ENCODE measurements around the gene PRCC. TPM values are rescaled to one million over a fixed set of nuclear protein-coding genes. Genes with fewer than 3 reads are reported as not detected.

Gene PRCC
- total and polyA plus RNA-seq, 2 of the 8 experiments (the other 6 are each of a cell fraction or from before 2014, with no cell fraction given), result 95.2 to 115 TPM

GRCh38 chr1:156721535-156721934 is 45.8 kb upstream of the PRCC start:
- CTCF ChIA-PET (ENCODE audit: partially characterized antibody), result interaction anchor here (0.6 to 65.2 kb wide), 11 partner anchors 34 to 1831 kb away, joined by 3 to 4284 read pairs (median 3); partner anchors contain the start of genes CRABP2, NES and NTRK1
- no peak overlapping the region for H3K27ac ChIP-seq (ENCODE audit: low read depth, low read length)
- no peak overlapping the region for H4K91ac ChIP-seq (replicated peaks; ENCODE audit: insufficient read length, low read length)
- FAIRE-seq (no peak), DNase-seq (ENCODE audit: low read depth in 1 of 2, low spot score in 2 of 2) (no peak)
- H2AFZ ChIP-seq (ENCODE audit: low read length), result no peak overlapping the region
- H3K4ac ChIP-seq (replicated peaks; ENCODE audit: insufficient read length, low read depth, low read length), result no peak overlapping the region
- H3K18ac ChIP-seq (ENCODE audit: extremely low read depth, low read length), result no peak overlapping the region
- no peak overlapping the region for H2BK5ac ChIP-seq (ENCODE audit: low read depth, low read length)
- no peak overlapping the region for H4K8ac ChIP-seq (ENCODE audit: extremely low read depth, insufficient read depth, low read length)
- no peak overlapping the region for H3K4me2 ChIP-seq (ENCODE audit: insufficient read depth in 1 of 2, low read depth in 2 of 2, low read length in 2 of 2)
- no peak overlapping the region for H3K23ac ChIP-seq (ENCODE audit: insufficient read length)
- no peak overlapping the region for H2BK20ac ChIP-seq (ENCODE audit: low read length)
- peaks cover 2 to 18% (median 14%) of the 10 kb centered on the region in 4 experiments; a peak in 6 of 7 replicates for H3K4me1 ChIP-seq (replicated peaks in 1 of 4; ENCODE audit: control insufficient read depth in 3 of 4, insufficient read depth in 4 of 4, low read length in 3 of 4)
- POLR2A ChIA-PET (ENCODE audit: partially characterized antibody), result interaction anchor here (1.0 to 8.5 kb wide), 7 partner anchors 10 to 162 kb away, joined by 3 to 135 read pairs (median 4); partner anchors contain the start of gene MRPL24
- H3K9me3 ChIP-seq (ENCODE audit: insufficient read depth in 2 of 2, low read depth in 1 of 2, low read length in 1 of 2), result no peaks in the 10 kb centered on the region
- H4K20me1 ChIP-seq (replicated peaks in 1 of 2; ENCODE audit: control insufficient read depth in 1 of 2, insufficient read depth in 2 of 2, low read length in 2 of 2), result peaks cover 17 to 26% of the 10 kb centered on the region in 2 experiments
- no peak overlapping the region for H2AK5ac ChIP-seq (ENCODE audit: low read depth, low read length)
- no peak overlapping the region for H3K14ac ChIP-seq (ENCODE audit: insufficient read length)
- peaks cover 2% of the 10 kb centered on the region; the same call in 1 of the 2 replicates for H3K79me1 ChIP-seq (ENCODE audit: low read depth, low read length)
- H3K23me2 ChIP-seq (ENCODE audit: low read depth, low read length), result no peaks in the 10 kb centered on the region; the same call in 1 of the 2 replicates
- peaks cover 16 to 31% (median 30%) of the 10 kb centered on the region in 4 experiments for H3K36me3 ChIP-seq (ENCODE audit: control insufficient read depth in 2 of 4, insufficient read depth in 4 of 4, low read length in 3 of 4)
- H3K27me3 ChIP-seq (replicated peaks in 1 of 4; ENCODE audit: control insufficient read depth in 3 of 4, extremely low read depth in 1 of 4, insufficient read depth in 3 of 4, low read length in 3 of 4), result no peaks in the 10 kb centered on the region
- H4K5ac ChIP-seq (ENCODE audit: insufficient read length, low read depth, low read length), result no peak overlapping the region
- no peak overlapping the region for H2BK15ac ChIP-seq (ENCODE audit: low read length)
- no peak overlapping the region for H3K9ac ChIP-seq (replicated peaks in 1 of 4; ENCODE audit: extremely low read depth in 1 of 4, low read depth in 3 of 4, low read length in 3 of 4)
- H2BK12ac ChIP-seq (ENCODE audit: low read depth, low read length), result no peak overlapping the region
- no peak overlapping the region for H2BK120ac ChIP-seq (replicated peaks; ENCODE audit: low read depth, low read length)
- no peak overlapping the region for H3K56ac ChIP-seq (replicated peaks; ENCODE audit: insufficient read length, low read depth, low read length)
- 99% methylated on average over 4 of the region's 4 CpGs; no CpG with 5 or more reads in 1 of the 2 experiments for WGBS, 2 experiments (ENCODE audit: extremely low coverage in 1 of 2, insufficient coverage in 1 of 2, insufficient read length in 1 of 2, insufficient replicate concordance in 2 of 2, low coverage in 1 of 2, low lambda C conversion rate in 2 of 2, missing lambda C conversion rate in 1 of 2)
- H3K79me2 ChIP-seq (ENCODE audit: control insufficient read depth in 1 of 2, insufficient read depth in 2 of 2, low read length in 2 of 2), result peaks cover 7 to 42% of the 10 kb centered on the region in 2 experiments
- no peak overlapping the region for H3K4me3 ChIP-seq (ENCODE audit: extremely low read depth in 1 of 4, insufficient read depth in 2 of 4, low read depth in 3 of 4, low read length in 4 of 4)
- TF ChIP-seq HDAC2 (IDR thresholded peaks at IDR 0.05; ENCODE audit: borderline replicate concordance in 1 of 2, low read depth in 2 of 2, low read length in 2 of 2), result no peak
- no peak for TF ChIP-seq SP1 (IDR thresholded peaks at IDR 0.05; ENCODE audit: low read depth, low read length)
- TF ChIP-seq RNF2 (IDR thresholded peaks at IDR 0.05; ENCODE audit: borderline replicate concordance, low read depth, low read length, missing control alignments, poor library complexity, severe bottlenecking), result no peak
- no peak for TF ChIP-seq SIN3A (conservative IDR thresholded peaks at IDR 0.05 in 1 of 2, IDR thresholded peaks at IDR 0.05 in 1 of 2; ENCODE audit: low read depth in 1 of 2, low read length in 2 of 2)
- no peak for TF ChIP-seq SIRT6 (IDR thresholded peaks at IDR 0.05; ENCODE audit: low read length)
- no peak for TF ChIP-seq FOSL1 (IDR thresholded peaks at IDR 0.05; ENCODE audit: insufficient read depth, low read depth, low read length)
- TF ChIP-seq EP300 (IDR thresholded peaks at IDR 0.05; ENCODE audit: borderline replicate concordance in 1 of 2, low read depth in 2 of 2, low read length in 2 of 2), result no peak
- TF ChIP-seq JUN (IDR thresholded peaks at IDR 0.05; ENCODE audit: low read depth, low read length), result no peak
- no peak for TF ChIP-seq RBBP5 (IDR thresholded peaks at IDR 0.05; ENCODE audit: borderline replicate concordance, low read depth, low read length)
- no peak for TF ChIP-seq TEAD4 (IDR thresholded peaks at IDR 0.05; ENCODE audit: low read depth, low read length)
- TF ChIP-seq CEBPB (IDR thresholded peaks at IDR 0.05; ENCODE audit: low read depth, low read length), result no peak
- no peak for TF ChIP-seq GTF2F1 (IDR thresholded peaks at IDR 0.05; ENCODE audit: borderline replicate concordance, low read depth, low read length)
- TF ChIP-seq SUZ12 (IDR thresholded peaks at IDR 0.05; ENCODE audit: low read length), result no peak
